ENCODE data around the gene GLIS1. TPM values are rescaled to one million over a fixed set of nuclear protein-coding genes. Genes with fewer than 3 reads are reported as not detected.

GLIS1 gene
- total RNA-seq, 1 experiment from 2014 or later: 0.24 TPM

- TF ChIP-seq ZNF532 (CRISPR knock-in tag; IDR thresholded peaks at IDR 0.05; ENCODE audit: borderline replicate concordance) (no peak), CDX4 (CRISPR knock-in tag; IDR thresholded peaks at IDR 0.05; ENCODE audit: borderline replicate concordance) (no peak), JAZF1 (CRISPR knock-in tag; IDR thresholded peaks at IDR 0.05) (no peak), ZNF121 (CRISPR knock-in tag; IDR thresholded peaks at IDR 0.05) (no peak), TEAD4 (CRISPR knock-in tag; IDR thresholded peaks at IDR 0.05) (no peak), PRRX2 (CRISPR knock-in tag; IDR thresholded peaks at IDR 0.05) (no peak), MLX (CRISPR knock-in tag; IDR thresholded peaks at IDR 0.05) (no peak)
- TF ChIP-seq, protein P1, sequence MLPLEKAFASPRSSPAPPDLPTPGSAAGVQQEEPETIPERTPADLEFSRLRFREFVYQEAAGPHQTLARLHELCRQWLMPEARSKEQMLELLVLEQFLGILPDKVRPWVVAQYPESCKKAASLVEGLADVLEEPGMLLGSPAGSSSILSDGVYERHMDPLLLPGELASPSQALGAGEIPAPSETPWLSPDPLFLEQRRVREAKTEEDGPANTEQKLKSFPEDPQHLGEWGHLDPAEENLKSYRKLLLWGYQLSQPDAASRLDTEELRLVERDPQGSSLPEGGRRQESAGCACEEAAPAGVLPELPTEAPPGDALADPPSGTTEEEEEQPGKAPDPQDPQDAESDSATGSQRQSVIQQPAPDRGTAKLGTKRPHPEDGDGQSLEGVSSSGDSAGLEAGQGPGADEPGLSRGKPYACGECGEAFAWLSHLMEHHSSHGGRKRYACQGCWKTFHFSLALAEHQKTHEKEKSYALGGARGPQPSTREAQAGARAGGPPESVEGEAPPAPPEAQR (CRISPR knock-in tag; IDR thresholded peaks at IDR 0.05): no peak
These were observed 268.0 kb downstream of the GLIS1 start (continued) for GRCh38 chr1:53471000-53471399.

GRCh38 chr1:53470584-53470983 is 268.4 kb downstream of the GLIS1 start:
- ChIA-PET CTCF (interaction anchor here (0.7 to 2.7 kb wide), 5 partner anchors 13 to 245 kb away, joined by 3 to 11 read pairs (median 4); no protein-coding TSS in a partner anchor), POLR2A (no interaction called here)
- DNase-seq (ENCODE audit: low spot score): no peak
- no peak for TF ChIP-seq NFYB (CRISPR knock-in tag; conservative IDR thresholded peaks at IDR 0.05; ENCODE audit: low read depth)
- no peak for TF ChIP-seq ZNF219 (CRISPR knock-in tag; IDR thresholded peaks at IDR 0.05; ENCODE audit: borderline replicate concordance)
- TF ChIP-seq ZNF263 (CRISPR knock-in tag; IDR thresholded peaks at IDR 0.05; ENCODE audit: low read depth): no peak
- TF ChIP-seq NR2C2 (CRISPR knock-in tag; IDR thresholded peaks at IDR 0.05): no peak
- TF ChIP-seq ZNF671 (CRISPR knock-in tag; IDR thresholded peaks at IDR 0.05): no peak
- TF ChIP-seq, protein P2, sequence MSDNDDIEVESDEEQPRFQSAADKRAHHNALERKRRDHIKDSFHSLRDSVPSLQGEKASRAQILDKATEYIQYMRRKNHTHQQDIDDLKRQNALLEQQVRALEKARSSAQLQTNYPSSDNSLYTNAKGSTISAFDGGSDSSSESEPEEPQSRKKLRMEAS (CRISPR knock-in tag; IDR thresholded peaks at IDR 0.05): 0 out of 2 replicates have a peak, but pooled peaks have one; percentile 47
- no peak for TF ChIP-seq MXD4 (CRISPR knock-in tag; IDR thresholded peaks at IDR 0.05; ENCODE audit: borderline replicate concordance)
- no peak for TF ChIP-seq FOXP1 (CRISPR knock-in tag; IDR thresholded peaks at IDR 0.05; ENCODE audit: borderline replicate concordance)
- Mint-ChIP-seq H3K36me3 (no peaks in the 10 kb centered on the region), H3K27me3 (ENCODE audit: low read depth) (peaks cover 22% of the 10 kb centered on the region), H3K9me3 (no peaks in the 10 kb centered on the region), H3K27ac (no peak overlapping the region), H3K4me3 (peak overlapping the region; percentile 7), H3K4me1 (peaks cover 16% of the 10 kb centered on the region)
- peak; percentile 9 for ATAC-seq

- peaks cover 16% of the 10 kb centered on the region for H3K4me1 Mint-ChIP-seq
- CTCF ChIA-PET: interaction anchor here (1.0 to 2.7 kb wide), 6 partner anchors 14 to 123 kb away, joined by 3 to 11 read pairs (median 4); no protein-coding TSS in a partner anchor
- no peaks in the 10 kb centered on the region for H3K9me3 Mint-ChIP-seq
- peaks cover 22% of the 10 kb centered on the region for H3K27me3 Mint-ChIP-seq (ENCODE audit: low read depth)
- DNase-seq (ENCODE audit: low spot score) (peak; percentile 98), ATAC-seq (peak; percentile 98)
- H3K4me3 Mint-ChIP-seq: peak overlapping the region; percentile 7
- H3K36me3 Mint-ChIP-seq: no peaks in the 10 kb centered on the region
- POLR2A ChIA-PET: no interaction called here
- no peak overlapping the region for H3K27ac Mint-ChIP-seq
- TF ChIP-seq, protein P3, sequence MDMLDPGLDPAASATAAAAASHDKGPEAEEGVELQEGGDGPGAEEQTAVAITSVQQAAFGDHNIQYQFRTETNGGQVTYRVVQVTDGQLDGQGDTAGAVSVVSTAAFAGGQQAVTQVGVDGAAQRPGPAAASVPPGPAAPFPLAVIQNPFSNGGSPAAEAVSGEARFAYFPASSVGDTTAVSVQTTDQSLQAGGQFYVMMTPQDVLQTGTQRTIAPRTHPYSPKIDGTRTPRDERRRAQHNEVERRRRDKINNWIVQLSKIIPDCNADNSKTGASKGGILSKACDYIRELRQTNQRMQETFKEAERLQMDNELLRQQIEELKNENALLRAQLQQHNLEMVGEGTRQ (CRISPR knock-in tag; IDR thresholded peaks at IDR 0.05): peak; percentile 36; the same call in 1 of the 2 replicates
- peak; percentile 65; the same call in 1 of the 2 replicates for TF ChIP-seq FOXK1 (CRISPR knock-in tag; IDR thresholded peaks at IDR 0.05)
- TF ChIP-seq TEAD4 (CRISPR knock-in tag; IDR thresholded peaks at IDR 0.05): peak; percentile 59; the same call in 1 of the 2 replicates
- peak; percentile 71; the same call in 1 of the 2 replicates for TF ChIP-seq ZBTB21 (CRISPR knock-in tag; IDR thresholded peaks at IDR 0.05; ENCODE audit: borderline replicate concordance)
- TF ChIP-seq ATF6 (CRISPR knock-in tag; IDR thresholded peaks at IDR 0.05): no peak
- peak; percentile 69; the same call in 1 of the 2 replicates for TF ChIP-seq ZNF232 (CRISPR knock-in tag; IDR thresholded peaks at IDR 0.05)
- peak; percentile 72 for TF ChIP-seq SP1 (CRISPR knock-in tag; conservative IDR thresholded peaks at IDR 0.05)
- TF ChIP-seq E2F5 (CRISPR knock-in tag; IDR thresholded peaks at IDR 0.05): peak; percentile 55; the same call in 1 of the 2 replicates
These were observed 268.8 kb downstream of the GLIS1 start for GRCh38 chr1:53470155-53470554.
